Measurements from ENCODE around the gene TEAD3.

DNA sequence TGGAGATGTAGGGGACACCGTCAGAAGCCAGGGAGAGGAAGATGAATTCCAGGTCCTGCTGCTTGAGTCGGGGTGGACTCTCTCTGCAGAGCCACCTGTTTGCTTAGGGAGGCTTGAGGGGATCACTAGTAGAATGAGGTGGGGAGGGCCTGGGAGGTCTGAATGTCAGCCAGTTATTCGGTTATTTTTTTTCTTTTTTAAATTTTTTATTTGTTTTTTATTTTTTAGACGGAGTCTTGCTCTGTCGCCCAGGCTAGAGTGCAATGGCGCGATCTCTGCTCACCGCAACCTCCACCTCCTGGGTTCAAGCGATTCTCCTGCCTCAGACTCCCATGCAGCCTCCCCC is 8.4 kb downstream of the TEAD3 start:
- TF ChIP-seq, protein P1, sequence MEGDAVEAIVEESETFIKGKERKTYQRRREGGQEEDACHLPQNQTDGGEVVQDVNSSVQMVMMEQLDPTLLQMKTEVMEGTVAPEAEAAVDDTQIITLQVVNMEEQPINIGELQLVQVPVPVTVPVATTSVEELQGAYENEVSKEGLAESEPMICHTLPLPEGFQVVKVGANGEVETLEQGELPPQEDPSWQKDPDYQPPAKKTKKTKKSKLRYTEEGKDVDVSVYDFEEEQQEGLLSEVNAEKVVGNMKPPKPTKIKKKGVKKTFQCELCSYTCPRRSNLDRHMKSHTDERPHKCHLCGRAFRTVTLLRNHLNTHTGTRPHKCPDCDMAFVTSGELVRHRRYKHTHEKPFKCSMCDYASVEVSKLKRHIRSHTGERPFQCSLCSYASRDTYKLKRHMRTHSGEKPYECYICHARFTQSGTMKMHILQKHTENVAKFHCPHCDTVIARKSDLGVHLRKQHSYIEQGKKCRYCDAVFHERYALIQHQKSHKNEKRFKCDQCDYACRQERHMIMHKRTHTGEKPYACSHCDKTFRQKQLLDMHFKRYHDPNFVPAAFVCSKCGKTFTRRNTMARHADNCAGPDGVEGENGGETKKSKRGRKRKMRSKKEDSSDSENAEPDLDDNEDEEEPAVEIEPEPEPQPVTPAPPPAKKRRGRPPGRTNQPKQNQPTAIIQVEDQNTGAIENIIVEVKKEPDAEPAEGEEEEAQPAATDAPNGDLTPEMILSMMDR (IDR thresholded peaks at IDR 0.05; ENCODE audit: borderline replicate concordance, extremely low read depth, low read length, poor library complexity, severe bottlenecking) = no peak
- TF ChIP-seq EZH2 (IDR thresholded peaks at IDR 0.05; ENCODE audit: borderline replicate concordance, low read depth, low read length, severe bottlenecking) = no peak

Data from DND-41 (cell line).